HFFc6 (cell line): Measurements from ENCODE around the gene ENAH. TPM values are rescaled to one million over a fixed set of nuclear protein-coding genes. Genes with fewer than 3 reads are reported as not detected.
A peak's percentile ranks its signal among the peaks of the same experiment; 100 is the strongest.

Experiments used
- DNase-seq: peaks from one replicate; pipeline ENCODE4 v3.0.0-alpha.2; 2018
- H3K27ac Mint-ChIP-seq: 2 replicates; pipeline ENCODE4 v1.8.0; 2020; ENCODE audit warnings: mild to moderate bottlenecking, mixed read lengths
- H3K27me3 Mint-ChIP-seq: 2 replicates; pipeline ENCODE4 v1.8.0; 2021; ENCODE audit warnings: mild to moderate bottlenecking, moderate library complexity, mixed read lengths; ENCODE audit not compliant: insufficient read depth
- H3K36me3 Mint-ChIP-seq: 2 replicates; pipeline ENCODE4 v1.8.0; 2021; ENCODE audit warnings: low read depth, mixed read lengths
- H3K4me1 Mint-ChIP-seq: 2 replicates; pipeline ENCODE4 v1.8.0; 2020; ENCODE audit warnings: low read depth, mixed read lengths
- H3K4me3 Mint-ChIP-seq: 2 replicates; pipeline ENCODE4 v1.8.0; 2020; ENCODE audit warnings: mild to moderate bottlenecking, moderate library complexity, mixed read lengths
- H3K9me3 Mint-ChIP-seq: 2 replicates; pipeline ENCODE4 v1.8.0; 2020; ENCODE audit warnings: mild to moderate bottlenecking, mixed read lengths
- CTCF ChIP-seq: fragments of 200-600 bp; sonication (generic); IDR thresholded peaks from 2 replicates; pipeline ENCODE4 v1.5.0; 2021; ENCODE audit warnings: antibody characterized with exemption, mild to moderate bottlenecking
- total RNA-seq, 6 experiments: library from RNA; stranded (reverse); fragmentation: NEBNext Ultra II Directional; extraction: Animal tissue kit (Norgen Biotek cat#: 25700); gene quantifications; 2 replicates in 1 of 6; 3 replicates in 5 of 6; pipeline ENCODE4 v1.2.3, GENCODE V29; 2021

ENAH gene
- total RNA-seq, 6 experiments from 2014 or later: 133 to 171 (median 139) TPM

GRCh38 chr1:225458222-225458631 is 194.7 kb downstream of the ENAH start:
- Mint-ChIP-seq H3K4me1 (peaks cover 50% of the 10 kb centered on the region), H3K36me3 (no peaks in the 10 kb centered on the region), H3K4me3 (no peak overlapping the region), H3K9me3 (no peaks in the 10 kb centered on the region), H3K27ac (no peak overlapping the region), H3K27me3 (peaks cover 4% of the 10 kb centered on the region)
- no peak for DNase-seq
- TF ChIP-seq CTCF: no peak

- Mint-ChIP-seq H3K4me3 (peak overlapping the region; percentile 23; the same call in 1 of the 2 replicates), H3K9me3 (no peaks in the 10 kb centered on the region), H3K27ac (peak overlapping the region; percentile 49), H3K27me3 (peaks cover 7% of the 10 kb centered on the region), H3K36me3 (no peaks in the 10 kb centered on the region), H3K4me1 (peaks cover 36% of the 10 kb centered on the region)
- peak; percentile 69 for DNase-seq
- TF ChIP-seq CTCF: no peak
These were observed 198.2 kb downstream of the ENAH start for GRCh38 chr1:225454733-225455132.

- peaks cover 29% of the 10 kb centered on the region for H3K4me1 Mint-ChIP-seq
- TF ChIP-seq CTCF: no peak
- peaks cover 7% of the 10 kb centered on the region for H3K27me3 Mint-ChIP-seq
- H3K36me3 Mint-ChIP-seq: no peaks in the 10 kb centered on the region
- no peak overlapping the region for H3K27ac Mint-ChIP-seq
- H3K4me3 Mint-ChIP-seq: no peak overlapping the region
- no peaks in the 10 kb centered on the region for H3K9me3 Mint-ChIP-seq
- no peak for DNase-seq
These were observed 198.9 kb downstream of the ENAH start for GRCh38 chr1:225453797-225454648.

- no peak overlapping the region for H3K4me3 Mint-ChIP-seq
- peaks cover 12% of the 10 kb centered on the region for H3K27me3 Mint-ChIP-seq
- H3K27ac Mint-ChIP-seq: no peak overlapping the region
- no peaks in the 10 kb centered on the region for H3K9me3 Mint-ChIP-seq
- peaks cover 32% of the 10 kb centered on the region for H3K4me1 Mint-ChIP-seq
- peak; percentile 25; the same call in 1 of the 2 replicates for TF ChIP-seq CTCF
- H3K36me3 Mint-ChIP-seq: no peaks in the 10 kb centered on the region
- DNase-seq: no peak
These were observed 200.9 kb downstream of the ENAH start for GRCh38 chr1:225451840-225452515.

GRCh38 chr1:225451340-225451739 is 201.6 kb downstream of the ENAH start:
- H3K4me3 Mint-ChIP-seq: no peak overlapping the region
- H3K36me3 Mint-ChIP-seq: no peaks in the 10 kb centered on the region
- H3K27ac Mint-ChIP-seq: no peak overlapping the region
- H3K9me3 Mint-ChIP-seq: no peaks in the 10 kb centered on the region
- no peak for TF ChIP-seq CTCF
- no peak for DNase-seq
- peaks cover 33% of the 10 kb centered on the region for H3K4me1 Mint-ChIP-seq
- peaks cover 12% of the 10 kb centered on the region for H3K27me3 Mint-ChIP-seq
